RWPE2 (cell line): ENCODE results near the gene PDCD1.
"Not testable (repeated sequence)": the region's sequence is repeated elsewhere in the genome, so short reads cannot be mapped to it uniquely, and the experiment has no call there.

Experiments
- ATAC-seq: fragments of 200-7000 bp; cut with Tn5 transposase; 3 replicates; pipeline ENCODE4 v1.9.1; 2021; ENCODE audit warnings: low read depth
- DNase-seq: peaks from one replicate; pipeline ENCODE4 v3.0.0-alpha.2; 2020; ENCODE audit warnings: low spot score
- H3K27ac ChIP-seq: fragments of 450-650 bp; 2 replicates; pipeline ENCODE4 v1.5.1; 2017; ENCODE audit warnings: mild to moderate bottlenecking; ENCODE audit not compliant: poor library complexity, severe bottlenecking
- H3K27me3 ChIP-seq: fragments of 250-450 bp; sonication (Bioruptor Pico); 2 replicates; pipeline ENCODE4 v1.5.1; 2021; ENCODE audit warnings: mild to moderate bottlenecking, moderate library complexity; ENCODE audit not compliant: insufficient read depth, poor library complexity, severe bottlenecking
- H3K36me3 ChIP-seq: fragments of 250-450 bp; sonication (Bioruptor Pico); 2 replicates; pipeline ENCODE4 v1.5.1; 2020; ENCODE audit warnings: low read depth, mild to moderate bottlenecking, moderate library complexity
- H3K4me1 ChIP-seq: fragments of 250-450 bp; sonication (Bioruptor Pico); 2 replicates; pipeline ENCODE4 v1.5.1; 2021; ENCODE audit warnings: mild to moderate bottlenecking, moderate library complexity; ENCODE audit not compliant: insufficient read depth, poor library complexity, severe bottlenecking
- H3K4me3 ChIP-seq: fragments of 250-450 bp; sonication (Bioruptor Pico); 2 replicates; pipeline ENCODE4 v1.5.1; 2021; ENCODE audit warnings: mild to moderate bottlenecking, moderate library complexity; ENCODE audit not compliant: severe bottlenecking
- H3K9me3 ChIP-seq: fragments of 250-450 bp; sonication (Bioruptor Pico); 2 replicates; pipeline ENCODE4 v1.5.1; 2021; ENCODE audit warnings: mild to moderate bottlenecking, moderate library complexity; ENCODE audit not compliant: severe bottlenecking
- TF ChIP-seq, protein P1 (sequence below): fragments of 450-650 bp; IDR thresholded peaks from one replicate; pipeline ENCODE4 v1.5.1; 2017; ENCODE audit warnings: mild to moderate bottlenecking, moderate library complexity; ENCODE audit not compliant: poor library complexity, severe bottlenecking

PDCD1 gene

DNA sequence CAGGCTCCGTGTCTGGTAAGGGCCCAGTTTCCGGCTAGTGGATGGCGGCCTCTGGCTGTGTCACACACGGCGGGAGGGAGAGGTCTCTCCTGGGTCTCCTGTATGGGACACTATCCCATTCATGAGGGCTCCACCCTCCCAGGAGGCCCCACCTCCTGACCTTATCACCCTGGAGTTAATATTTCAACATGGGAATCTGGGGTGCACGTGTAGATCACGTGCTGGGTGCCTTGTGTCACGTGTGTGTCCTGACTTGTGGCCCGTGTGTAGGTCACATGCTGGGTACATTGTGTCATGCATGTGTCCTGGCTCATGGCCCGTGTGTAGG is 39.8 kb downstream of the PDCD1 start:
- no peaks in the 10 kb centered on the region for H3K4me1 ChIP-seq
- H3K4me3 ChIP-seq = no peak overlapping the region
- ATAC-seq = no peak

DNA sequence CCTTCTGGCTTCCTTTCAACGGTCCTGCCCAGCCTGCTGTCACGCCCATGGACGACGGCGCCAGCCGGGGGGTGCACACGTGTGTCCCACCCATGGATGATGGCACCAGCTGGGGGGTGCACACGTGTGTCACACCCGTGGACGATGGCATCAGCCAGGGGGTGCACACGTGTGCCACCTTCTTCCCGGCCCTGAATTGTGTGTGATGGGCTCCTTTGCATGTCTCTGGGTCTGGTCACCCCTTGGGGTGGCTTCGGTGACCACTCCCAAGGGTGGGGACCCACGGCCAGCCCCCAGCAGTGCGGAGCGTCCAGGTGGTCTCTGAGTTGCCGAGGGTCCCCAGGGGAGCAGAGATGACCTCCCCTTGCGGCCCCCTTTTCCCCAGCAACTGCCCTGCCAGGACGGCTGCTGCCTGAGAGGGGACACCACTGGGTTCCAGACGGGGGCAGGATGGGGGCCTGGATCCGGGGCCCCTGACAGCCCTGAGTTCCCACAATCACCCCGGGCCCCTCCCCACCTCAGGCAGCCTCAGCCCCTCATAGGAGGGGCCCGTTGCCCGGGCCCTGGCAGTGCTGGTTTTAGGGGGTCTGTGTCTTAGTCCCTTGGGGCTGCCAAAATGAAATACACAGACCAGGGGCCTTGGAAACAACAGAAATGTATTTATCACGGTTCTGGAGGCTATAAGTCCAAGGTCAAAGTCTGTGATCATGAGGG is 40.3 kb downstream of the PDCD1 start:
- DNase-seq = no peak
- H3K36me3 ChIP-seq = no peaks in the 10 kb centered on the region
- H3K4me3 ChIP-seq = no peak overlapping the region
- no peaks in the 10 kb centered on the region for H3K4me1 ChIP-seq
- H3K27me3 ChIP-seq = no peaks in the 10 kb centered on the region
- no peak overlapping the region for H3K27ac ChIP-seq
- no peak for ATAC-seq
- H3K9me3 ChIP-seq = no peaks in the 10 kb centered on the region
- TF ChIP-seq, protein P1, sequence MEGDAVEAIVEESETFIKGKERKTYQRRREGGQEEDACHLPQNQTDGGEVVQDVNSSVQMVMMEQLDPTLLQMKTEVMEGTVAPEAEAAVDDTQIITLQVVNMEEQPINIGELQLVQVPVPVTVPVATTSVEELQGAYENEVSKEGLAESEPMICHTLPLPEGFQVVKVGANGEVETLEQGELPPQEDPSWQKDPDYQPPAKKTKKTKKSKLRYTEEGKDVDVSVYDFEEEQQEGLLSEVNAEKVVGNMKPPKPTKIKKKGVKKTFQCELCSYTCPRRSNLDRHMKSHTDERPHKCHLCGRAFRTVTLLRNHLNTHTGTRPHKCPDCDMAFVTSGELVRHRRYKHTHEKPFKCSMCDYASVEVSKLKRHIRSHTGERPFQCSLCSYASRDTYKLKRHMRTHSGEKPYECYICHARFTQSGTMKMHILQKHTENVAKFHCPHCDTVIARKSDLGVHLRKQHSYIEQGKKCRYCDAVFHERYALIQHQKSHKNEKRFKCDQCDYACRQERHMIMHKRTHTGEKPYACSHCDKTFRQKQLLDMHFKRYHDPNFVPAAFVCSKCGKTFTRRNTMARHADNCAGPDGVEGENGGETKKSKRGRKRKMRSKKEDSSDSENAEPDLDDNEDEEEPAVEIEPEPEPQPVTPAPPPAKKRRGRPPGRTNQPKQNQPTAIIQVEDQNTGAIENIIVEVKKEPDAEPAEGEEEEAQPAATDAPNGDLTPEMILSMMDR = no peak

More for the DNA sequence above, 39.8 kb downstream of the PDCD1 start:
- Histone ChIP-seq H3K27me3 (no peaks in the 10 kb centered on the region), H3K27ac (no peak overlapping the region), H3K36me3 (no peaks in the 10 kb centered on the region), H3K9me3 (no peaks in the 10 kb centered on the region)
- TF ChIP-seq, protein P1 = no peak
- DNase-seq = no peak

DNA sequence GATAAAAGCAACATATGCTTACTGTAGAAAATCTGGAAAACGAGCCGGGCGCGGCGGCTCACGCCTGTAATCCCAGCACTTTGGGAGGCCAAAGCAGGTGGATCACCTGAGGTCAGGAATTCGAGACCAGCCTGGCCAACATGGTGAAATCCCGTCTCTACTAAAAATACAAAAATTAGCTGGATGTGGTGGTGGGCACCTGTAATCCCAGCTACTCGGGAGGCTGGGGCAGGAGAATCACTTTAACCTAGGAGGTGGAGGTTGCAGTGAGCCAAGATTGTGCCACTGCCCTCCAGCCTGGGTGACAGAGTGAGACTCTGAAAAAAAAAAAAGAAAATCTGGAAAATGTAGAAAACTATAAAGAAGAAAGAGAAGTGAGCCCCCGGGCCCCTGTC is 40.9 kb downstream of the PDCD1 start:
- not testable (repeated sequence) for DNase-seq, H3K27ac ChIP-seq, H3K36me3 ChIP-seq, H3K9me3 ChIP-seq, H3K27me3 ChIP-seq, ATAC-seq, H3K4me1 ChIP-seq, H3K4me3 ChIP-seq

DNA sequence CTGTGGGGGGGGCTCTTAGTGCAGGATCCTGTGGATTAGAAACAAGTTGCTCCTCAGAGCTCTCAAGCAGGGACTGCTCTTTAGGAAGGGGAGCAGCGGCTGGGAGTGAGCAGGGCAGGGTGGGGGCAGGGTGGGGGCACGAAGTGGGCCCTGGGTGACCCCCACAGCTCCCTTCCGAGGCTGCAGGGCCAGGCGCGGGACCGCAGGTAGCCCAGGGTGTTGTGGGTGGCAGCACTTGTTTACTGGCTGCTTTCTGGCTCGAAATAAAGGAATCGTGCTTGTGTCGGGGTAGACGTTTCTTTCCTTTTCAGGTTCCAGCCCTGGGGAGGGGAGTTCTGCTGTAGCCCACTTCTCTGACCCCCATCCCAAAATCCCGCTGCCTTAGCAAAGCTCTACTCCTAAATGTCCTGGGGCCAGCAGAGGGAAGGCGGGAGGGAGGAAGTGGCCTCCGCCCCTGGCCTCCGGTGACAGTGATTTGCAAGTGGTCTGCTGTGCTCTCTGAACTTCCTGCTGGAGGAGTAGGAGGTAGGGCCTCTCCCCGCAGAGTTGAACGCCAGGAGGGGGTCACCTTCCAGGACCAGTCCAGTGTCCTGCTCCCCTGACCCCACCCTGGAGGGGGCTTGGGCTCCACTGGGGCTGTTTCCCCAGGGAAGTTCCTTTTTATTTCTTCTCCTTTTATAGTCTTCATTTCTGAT is 41.4 kb downstream of the PDCD1 start:
- Histone ChIP-seq H3K4me3 (no peak overlapping the region), H3K36me3 (no peaks in the 10 kb centered on the region), H3K4me1 (no peaks in the 10 kb centered on the region), H3K27me3 (no peaks in the 10 kb centered on the region), H3K27ac (no peak overlapping the region), H3K9me3 (no peaks in the 10 kb centered on the region)
- TF ChIP-seq, protein P1 = no peak
- DNase-seq = no peak
- ATAC-seq = no peak

DNA sequence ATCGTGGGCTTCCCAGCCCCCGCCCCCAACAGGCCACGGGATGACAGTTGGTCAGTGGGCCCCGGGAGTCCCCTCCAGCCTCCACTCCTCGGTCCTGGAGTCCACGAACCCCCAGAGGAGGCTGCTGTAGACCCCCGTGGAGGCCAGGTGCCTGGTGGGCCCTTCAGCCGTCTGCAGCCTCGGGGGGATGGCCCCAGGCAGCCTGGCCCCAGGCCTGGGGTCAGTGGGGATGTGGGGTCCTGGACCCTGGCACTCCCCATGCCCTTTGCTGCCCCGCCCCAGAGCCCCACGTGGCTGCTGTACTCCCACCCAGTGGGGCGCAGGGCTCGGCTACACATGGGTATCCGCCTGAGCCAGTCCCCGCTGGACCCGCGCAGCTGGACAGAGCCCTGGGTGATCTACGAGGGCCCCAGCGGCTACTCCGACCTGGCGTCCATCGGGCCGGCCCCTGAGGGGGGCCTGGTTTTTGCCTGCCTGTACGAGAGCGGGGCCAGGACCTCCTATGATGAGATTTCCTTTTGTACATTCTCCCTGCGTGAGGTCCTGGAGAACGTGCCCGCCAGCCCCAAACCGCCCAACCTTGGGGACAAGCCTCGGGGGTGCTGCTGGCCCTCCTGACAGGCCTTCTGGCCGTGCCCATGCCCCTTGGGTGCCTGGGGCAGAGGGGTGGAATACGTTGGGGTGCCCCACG is 42.1 kb downstream of the PDCD1 start:
- no peak for DNase-seq
- no peak overlapping the region for H3K4me3 ChIP-seq
- TF ChIP-seq, protein P1 = no peak
- no peak overlapping the region for H3K27ac ChIP-seq
- no peaks in the 10 kb centered on the region for H3K27me3 ChIP-seq
- no peaks in the 10 kb centered on the region for H3K36me3 ChIP-seq
- H3K9me3 ChIP-seq = no peaks in the 10 kb centered on the region
- H3K4me1 ChIP-seq = no peaks in the 10 kb centered on the region
- no peak for ATAC-seq
